Measurements from ENCODE around the gene RPL21. TPM values are rescaled to one million over a fixed set of nuclear protein-coding genes. Genes with fewer than 3 reads are reported as not detected.

The RPL21 gene
- polyA plus RNA-seq, 3 donors, result 1,311 to 1,781 (median 1,417) TPM

GRCh38 chr13:27281420-27281819 lies 30.1 kb downstream of the RPL21 start:
- no peaks in the 10 kb centered on the region for H3K4me1 ChIP-seq (ENCODE audit: control insufficient read depth in 1 of 2, insufficient read depth in 2 of 2, low read length in 2 of 2)
- Mint-ChIP-seq H3K4me1 (no peaks in the 10 kb centered on the region), H3K27me3 (ENCODE audit: low read depth in 3 of 3) (peaks cover 0 to 5% (median 3%) of the 10 kb centered on the region in 3 donors), H3K9me3 (peaks cover 0 to 3% (median 0%) of the 10 kb centered on the region in 7 donors), H3K36me3 (no peaks in the 10 kb centered on the region), H3K4me3 (no peak overlapping the region), H3K27ac (no peak overlapping the region)
- no peak overlapping the region for H3K27ac ChIP-seq (ENCODE audit: low read depth in 1 of 2, low read length in 2 of 2)
- H4K20me1 ChIP-seq (ENCODE audit: insufficient read depth, low read length), result no peaks in the 10 kb centered on the region
- H3K36me3 ChIP-seq (replicated peaks in 1 of 2; ENCODE audit: control insufficient read depth in 1 of 2, insufficient read depth in 2 of 2, low read length in 2 of 2), result no peaks in the 10 kb centered on the region
- no peak overlapping the region for H2AFZ ChIP-seq (ENCODE audit: insufficient read depth, low read depth, low read length, poor library complexity, severe bottlenecking)
- DNase-seq, result no peak
- no peaks in the 10 kb centered on the region for H3K9me3 ChIP-seq (replicated peaks in 1 of 2; ENCODE audit: control insufficient read depth in 1 of 2, insufficient read depth in 1 of 2, low read length in 2 of 2)
- H3K9ac ChIP-seq (ENCODE audit: insufficient read depth, low read length, poor library complexity, severe bottlenecking), result no peak overlapping the region
- intact Hi-C loops (cut with micrococcal nuclease), result loop anchor here (5.0 to 10.0 kb wide), 2 partner anchors 294 to 297 kb away; no protein-coding TSS in a partner anchor
- no peaks in the 10 kb centered on the region for H3K27me3 ChIP-seq (ENCODE audit: control insufficient read depth in 2 of 2, insufficient read depth in 2 of 2, low read length in 2 of 2)
- H3K4me3 ChIP-seq (replicated peaks in 1 of 3; ENCODE audit: low read depth in 2 of 3, low read length in 3 of 3), result no peak overlapping the region
- no peak overlapping the region for H3K4me2 ChIP-seq (replicated peaks; ENCODE audit: extremely low read depth, low read length, poor library complexity, severe bottlenecking)
- no CpG with 5 or more reads among the region's 1 CpG for WGBS (ENCODE audit: insufficient coverage)
- no peaks in the 10 kb centered on the region for H3K79me2 ChIP-seq (ENCODE audit: insufficient read depth, low read length)
- TF ChIP-seq CTCF (IDR thresholded peaks at IDR 0.05), result no peak

- Histone ChIP-seq H3K27ac (ENCODE audit: low read depth in 1 of 2, low read length in 2 of 2) (no peak overlapping the region), H2AFZ (ENCODE audit: insufficient read depth, low read depth, low read length, poor library complexity, severe bottlenecking) (no peak overlapping the region), H3K4me1 (ENCODE audit: control insufficient read depth in 1 of 2, insufficient read depth in 2 of 2, low read length in 2 of 2) (no peaks in the 10 kb centered on the region), H3K9ac (ENCODE audit: insufficient read depth, low read length, poor library complexity, severe bottlenecking) (no peak overlapping the region), H3K4me3 (replicated peaks in 1 of 3; ENCODE audit: low read depth in 2 of 3, low read length in 3 of 3) (no peak overlapping the region), H3K79me2 (ENCODE audit: insufficient read depth, low read length) (no peaks in the 10 kb centered on the region), H3K27me3 (ENCODE audit: control insufficient read depth in 2 of 2, insufficient read depth in 2 of 2, low read length in 2 of 2) (no peaks in the 10 kb centered on the region), H4K20me1 (ENCODE audit: insufficient read depth, low read length) (no peaks in the 10 kb centered on the region), H3K36me3 (replicated peaks in 1 of 2; ENCODE audit: control insufficient read depth in 1 of 2, insufficient read depth in 2 of 2, low read length in 2 of 2) (no peaks in the 10 kb centered on the region), H3K4me2 (replicated peaks; ENCODE audit: extremely low read depth, low read length, poor library complexity, severe bottlenecking) (no peak overlapping the region), H3K9me3 (replicated peaks in 1 of 2; ENCODE audit: control insufficient read depth in 1 of 2, insufficient read depth in 1 of 2, low read length in 2 of 2) (no peaks in the 10 kb centered on the region)
- intact Hi-C loops (cut with micrococcal nuclease), result loop anchor here (5.0 to 10.0 kb wide), 2 partner anchors 297 to 299 kb away; no protein-coding TSS in a partner anchor
- peaks cover 0 to 5% (median 2%) of the 10 kb centered on the region in 3 donors for H3K27me3 Mint-ChIP-seq (ENCODE audit: low read depth in 3 of 3)
- H3K36me3 Mint-ChIP-seq, result no peaks in the 10 kb centered on the region
- 86% methylated on average over 1 of the region's 4 CpGs for WGBS (ENCODE audit: insufficient coverage)
- DNase-seq, result peak; percentile 15 to 26 (median 17)
- no peaks in the 10 kb centered on the region for H3K4me1 Mint-ChIP-seq
- H3K9me3 Mint-ChIP-seq, result no peaks in the 10 kb centered on the region
- TF ChIP-seq CTCF (IDR thresholded peaks at IDR 0.05), result peak; percentile 43
- peak overlapping the region in 1 of 2 donors; percentile 17 for H3K4me3 Mint-ChIP-seq
- no peak overlapping the region for H3K27ac Mint-ChIP-seq
Measured at GRCh38 chr13:27283906-27284493, 32.6 kb downstream of the RPL21 start.
